CD14-positive monocyte (primary cell): ENCODE measurements around the gene SH2D4B. TPM values are rescaled to one million over a fixed set of nuclear protein-coding genes. Genes with fewer than 3 reads are reported as not detected.
A peak's percentile ranks its signal among the peaks of the same experiment; 100 is the strongest.

Experiments
- DNase-seq, 3 donors: peaks; one replicate each; pipeline ENCODE4 v3.0.0-alpha.2; 2011 to 2022
- H2AFZ ChIP-seq: 2 replicates; pipeline ENCODE4 v1.6.0; 2012; ENCODE audit warnings: mild to moderate bottlenecking, low read depth, low read length, inconsistent platforms; ENCODE audit not compliant: insufficient read depth, poor library complexity, severe bottlenecking
- H3K27ac ChIP-seq, 2 donors: 1 replicate in 1 of 2; 2 replicates in 1 of 2; pipeline ENCODE4 v1.5.1; 2012 to 2013; ENCODE audit warnings: low read length in 2 of 2, control low read depth in 1 of 2, inconsistent platforms in 1 of 2, low read depth in 1 of 2, mild to moderate bottlenecking in 1 of 2
- H3K27me3 ChIP-seq, 2 donors: one replicate each; pipeline versions ENCODE4 v1.6.0 to v1.6.1; 2011 to 2013; ENCODE audit warnings: low read length in 2 of 2; ENCODE audit not compliant: control insufficient read depth in 2 of 2, insufficient read depth in 2 of 2
- H3K36me3 ChIP-seq, 2 donors: replicated peaks in 1 of 2; 1 replicate in 1 of 2; 2 replicates in 1 of 2; pipeline versions ENCODE4 v1.5.1 to v1.6.1; 2012 to 2013; ENCODE audit warnings: low read length in 2 of 2, control low read depth in 1 of 2, inconsistent platforms in 1 of 2, mild to moderate bottlenecking in 1 of 2; ENCODE audit not compliant: insufficient read depth in 2 of 2, control insufficient read depth in 1 of 2
- H3K4me1 ChIP-seq, 2 donors: 1 replicate in 1 of 2; 2 replicates in 1 of 2; pipeline versions ENCODE4 v1.5.1 to v1.6.1; 2012 to 2013; ENCODE audit warnings: low read length in 2 of 2, control low read depth in 1 of 2, inconsistent platforms in 1 of 2, mild to moderate bottlenecking in 1 of 2, moderate library complexity in 1 of 2; ENCODE audit not compliant: insufficient read depth in 2 of 2, control insufficient read depth in 1 of 2
- H3K4me2 ChIP-seq: replicated peaks from 2 replicates; pipeline ENCODE3; 2012; ENCODE audit warnings: low read length, moderate library complexity, mild to moderate bottlenecking; ENCODE audit not compliant: poor library complexity, severe bottlenecking; ENCODE audit errors: extremely low read depth
- H3K4me3 ChIP-seq, 3 experiments: fragments of 200-600 bp in 1 of 3; sonication (generic) in 1 of 3; replicated peaks in 1 of 3; 1 replicate in 2 of 3; 2 replicates in 1 of 3; pipeline ENCODE4 v1.5.1; 2011 to 2013; ENCODE audit warnings: low read length in 3 of 3, mild to moderate bottlenecking in 3 of 3, control low read depth in 2 of 3, low read depth in 2 of 3, inconsistent platforms in 1 of 3, moderate library complexity in 1 of 3
- H3K79me2 ChIP-seq: 2 replicates; pipeline ENCODE4 v1.6.0; 2012; ENCODE audit warnings: mild to moderate bottlenecking, control low read depth, inconsistent platforms, low read length, moderate library complexity; ENCODE audit not compliant: insufficient read depth
- H3K9ac ChIP-seq: 2 replicates; pipeline ENCODE4 v1.6.0; 2017; ENCODE audit warnings: low read length, mild to moderate bottlenecking; ENCODE audit not compliant: insufficient read depth, poor library complexity, severe bottlenecking
- H3K9me3 ChIP-seq, 2 donors: replicated peaks in 1 of 2; 1 replicate in 1 of 2; 2 replicates in 1 of 2; pipeline versions ENCODE4 v1.5.1 to v1.6.1; 2012 to 2013; ENCODE audit warnings: low read length in 2 of 2, control low read depth in 1 of 2; ENCODE audit not compliant: control insufficient read depth in 1 of 2, insufficient read depth in 1 of 2
- H4K20me1 ChIP-seq: 2 replicates; pipeline ENCODE4 v1.6.0; 2012; ENCODE audit warnings: mild to moderate bottlenecking, low read length, control low read depth, moderate library complexity; ENCODE audit not compliant: insufficient read depth
- H3K27ac Mint-ChIP-seq, 7 donors: one replicate each; pipeline ENCODE4 v1.8.0; 2020; ENCODE audit warnings: mild to moderate bottlenecking in 7 of 7, mixed read lengths in 7 of 7, moderate library complexity in 6 of 7, inconsistent platforms in 2 of 7
- H3K27me3 Mint-ChIP-seq, 3 donors: one replicate each; pipeline ENCODE4 v1.8.0; 2021 to 2022; ENCODE audit warnings: low read depth in 3 of 3, mild to moderate bottlenecking in 3 of 3, mixed read lengths in 3 of 3, moderate library complexity in 3 of 3, inconsistent platforms in 1 of 3
- H3K36me3 Mint-ChIP-seq, 2 donors: one replicate each; pipeline ENCODE4 v1.8.0; 2020; ENCODE audit warnings: mixed read lengths in 2 of 2, inconsistent platforms in 1 of 2, mild to moderate bottlenecking in 1 of 2
- H3K4me1 Mint-ChIP-seq: one replicate; pipeline ENCODE4 v1.8.0; 2020; ENCODE audit warnings: mild to moderate bottlenecking, mixed read lengths
- H3K4me3 Mint-ChIP-seq, 2 donors: one replicate each; pipeline ENCODE4 v1.8.0; 2020; ENCODE audit warnings: mild to moderate bottlenecking in 2 of 2, mixed read lengths in 2 of 2, moderate library complexity in 1 of 2
- H3K9me3 Mint-ChIP-seq, 7 donors: one replicate each; pipeline ENCODE4 v1.8.0; 2020 to 2022; ENCODE audit warnings: mixed read lengths in 7 of 7, mild to moderate bottlenecking in 6 of 7, moderate library complexity in 6 of 7, inconsistent platforms in 2 of 7
- WGBS: methylation state at CpG from one replicate; pipeline ENCODE4 v1.1.5; 2013; ENCODE audit warnings: missing lambda C conversion rate; ENCODE audit not compliant: insufficient coverage; 5-methylcytosine and 5-hydroxymethylcytosine counted together
- intact Hi-C, 2 donors: fragments of 100-400 bp; cut with micrococcal nuclease; formaldehyde crosslinking; loops; one replicate each; pipeline versions ENCODE4 v1.15.0 to v1.15.1; 2023
- polyA plus RNA-seq, 3 donors: library from polyadenylated mRNA; depleted of rRNA in 1 of 3; unstranded in 2 of 3; stranded (reverse) in 1 of 3; fragments of 300-500 nt in 2 of 3; fragments of >200 nt in 1 of 3; fragmentation: Illumina TruSeq in 2 of 3; gene quantifications; 1 replicate in 2 of 3; 2 replicates in 1 of 3; pipeline ENCODE4 v1.2.3, GENCODE V29; 2012 to 2021
- TF ChIP-seq, protein P1 (sequence below): fragments of 200-600 bp; IDR thresholded peaks from one replicate; pipeline ENCODE4 v1.8.0; 2022; ENCODE audit warnings: antibody characterized with exemption, mild to moderate bottlenecking

Gene SH2D4B
- polyA plus RNA-seq, 3 donors: 0.01 TPM; not detected in 2

DNA sequence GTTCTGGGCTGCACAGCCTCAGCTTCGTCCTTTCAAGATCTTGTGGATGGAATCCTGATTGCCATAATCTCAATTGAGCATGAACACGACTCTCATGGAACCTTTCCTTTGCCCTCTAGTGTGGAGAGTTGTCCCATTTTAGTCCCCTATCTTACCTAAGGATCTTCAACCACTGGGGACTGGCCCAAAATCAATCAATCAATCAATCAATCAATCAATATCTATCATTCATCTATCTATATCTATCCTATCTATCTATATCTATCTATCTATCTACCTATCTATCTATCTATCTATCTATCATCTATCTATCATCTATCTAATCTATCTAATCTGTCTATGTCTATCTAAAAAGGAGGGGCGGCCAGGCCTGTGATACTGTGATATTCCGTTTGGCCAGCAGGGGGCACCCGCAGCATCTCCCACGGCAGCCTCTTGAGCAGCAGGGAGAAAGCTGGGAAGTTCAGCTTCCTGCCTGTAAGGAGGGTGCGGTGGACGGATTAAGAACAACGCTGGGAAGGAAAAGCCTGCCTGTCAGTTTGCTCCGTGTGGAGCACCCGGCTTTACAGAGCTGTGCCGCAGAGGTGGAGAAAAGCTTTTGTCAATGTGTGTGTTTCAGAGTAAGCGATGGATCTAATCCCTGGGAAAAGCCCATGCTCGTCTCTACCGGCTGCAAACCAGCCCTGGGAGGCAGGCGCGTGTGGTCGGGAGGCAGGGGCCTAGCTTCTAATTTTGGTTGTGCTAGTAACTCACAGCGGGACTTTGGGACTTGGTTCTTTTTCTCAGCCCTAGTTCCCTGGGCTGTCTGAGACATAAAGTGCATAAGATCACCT, 124.9 kb downstream of the SH2D4B start:
- DNase-seq: peak; percentile 53 to 74 (median 69)
- Histone ChIP-seq H3K4me3 (peak overlapping the region in 2 of 3 experiments; percentile 11 to 65), H3K27ac (no peak overlapping the region), H3K9me3 (peaks cover 0 to under 1% of the 10 kb centered on the region in 2 donors), H3K4me2 (peak overlapping the region; percentile 65), H3K79me2 (no peaks in the 10 kb centered on the region), H3K27me3 (no peaks in the 10 kb centered on the region), H3K4me1 (peaks cover 41 to 42% of the 10 kb centered on the region in 2 donors), H3K9ac (peak overlapping the region; percentile 16), H2AFZ (peak overlapping the region; percentile 81), H4K20me1 (no peaks in the 10 kb centered on the region), H3K36me3 (no peaks in the 10 kb centered on the region)
- intact Hi-C loops: loop anchor here (10.0 kb wide), 1 partner anchor 262 kb away; no protein-coding TSS in a partner anchor
- TF ChIP-seq, protein P1, sequence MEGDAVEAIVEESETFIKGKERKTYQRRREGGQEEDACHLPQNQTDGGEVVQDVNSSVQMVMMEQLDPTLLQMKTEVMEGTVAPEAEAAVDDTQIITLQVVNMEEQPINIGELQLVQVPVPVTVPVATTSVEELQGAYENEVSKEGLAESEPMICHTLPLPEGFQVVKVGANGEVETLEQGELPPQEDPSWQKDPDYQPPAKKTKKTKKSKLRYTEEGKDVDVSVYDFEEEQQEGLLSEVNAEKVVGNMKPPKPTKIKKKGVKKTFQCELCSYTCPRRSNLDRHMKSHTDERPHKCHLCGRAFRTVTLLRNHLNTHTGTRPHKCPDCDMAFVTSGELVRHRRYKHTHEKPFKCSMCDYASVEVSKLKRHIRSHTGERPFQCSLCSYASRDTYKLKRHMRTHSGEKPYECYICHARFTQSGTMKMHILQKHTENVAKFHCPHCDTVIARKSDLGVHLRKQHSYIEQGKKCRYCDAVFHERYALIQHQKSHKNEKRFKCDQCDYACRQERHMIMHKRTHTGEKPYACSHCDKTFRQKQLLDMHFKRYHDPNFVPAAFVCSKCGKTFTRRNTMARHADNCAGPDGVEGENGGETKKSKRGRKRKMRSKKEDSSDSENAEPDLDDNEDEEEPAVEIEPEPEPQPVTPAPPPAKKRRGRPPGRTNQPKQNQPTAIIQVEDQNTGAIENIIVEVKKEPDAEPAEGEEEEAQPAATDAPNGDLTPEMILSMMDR: peak; percentile 96
- peak overlapping the region; percentile 63 to 87 for H3K4me3 Mint-ChIP-seq
- H3K36me3 Mint-ChIP-seq: no peaks in the 10 kb centered on the region
- 9% methylated on average over 12 of the region's 19 CpGs for WGBS
- peaks cover 0 to 7% (median 2%) of the 10 kb centered on the region in 3 donors for H3K27me3 Mint-ChIP-seq
- no peaks in the 10 kb centered on the region for H3K9me3 Mint-ChIP-seq
- peak overlapping the region in 1 of 7 donors; percentile 56 for H3K27ac Mint-ChIP-seq
- peaks cover 48% of the 10 kb centered on the region for H3K4me1 Mint-ChIP-seq

DNA sequence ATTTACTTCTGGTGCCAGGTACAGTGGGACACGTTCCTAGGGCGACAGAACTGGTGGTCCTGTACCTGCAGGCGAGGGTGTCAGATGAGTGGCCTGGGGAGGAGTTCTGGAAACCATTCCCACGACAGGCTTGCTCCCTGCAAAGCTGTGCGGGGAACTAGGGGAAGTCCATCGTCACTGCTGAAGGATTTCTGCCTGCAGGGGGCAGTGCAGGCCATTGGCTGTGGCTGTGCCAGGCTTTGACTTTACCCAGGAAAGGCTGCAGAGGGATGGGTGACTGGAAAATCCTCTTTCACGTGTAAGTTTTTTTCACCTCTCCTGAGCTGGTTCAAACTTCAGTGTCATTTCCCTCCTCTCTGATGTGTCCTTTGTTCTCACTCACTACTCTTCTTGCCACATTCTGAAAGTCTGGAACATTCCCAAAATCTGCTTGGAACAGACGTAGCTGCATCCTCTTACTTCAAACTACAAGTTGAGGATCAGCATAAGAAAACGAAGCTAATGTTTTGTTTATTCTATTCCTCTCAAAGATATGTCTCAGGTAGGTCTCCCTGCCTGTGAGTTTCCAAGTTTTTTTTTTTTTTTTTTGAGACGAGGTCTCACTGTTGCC, 126.5 kb downstream of the SH2D4B start:
- peaks cover 40 to 42% of the 10 kb centered on the region in 2 donors for H3K4me1 ChIP-seq
- intact Hi-C loops: loop anchor here (10.0 kb wide), 1 partner anchor 261 kb away; no protein-coding TSS in a partner anchor
- peak overlapping the region; percentile 39 for H2AFZ ChIP-seq
- no peaks in the 10 kb centered on the region for H3K79me2 ChIP-seq
- H3K36me3 ChIP-seq: no peaks in the 10 kb centered on the region
- no peak overlapping the region for H3K27ac ChIP-seq
- no peaks in the 10 kb centered on the region for H3K27me3 ChIP-seq
- H3K9me3 ChIP-seq: no peaks in the 10 kb centered on the region
- Mint-ChIP-seq H3K36me3 (no peaks in the 10 kb centered on the region), H3K27ac (no peak overlapping the region), H3K4me1 (peaks cover 48% of the 10 kb centered on the region), H3K4me3 (no peak overlapping the region), H3K9me3 (no peaks in the 10 kb centered on the region), H3K27me3 (peaks cover 0 to 11% (median 2%) of the 10 kb centered on the region in 3 donors)
- TF ChIP-seq, protein P1: peak; percentile 91
- H3K9ac ChIP-seq: no peak overlapping the region
- H3K4me3 ChIP-seq: no peak overlapping the region
- no peaks in the 10 kb centered on the region for H4K20me1 ChIP-seq
- 5% methylated on average over 7 of the region's 10 CpGs for WGBS
- H3K4me2 ChIP-seq: no peak overlapping the region
- DNase-seq: peak; percentile 50 to 75 (median 70)
